OCI-LY7 (cell line): ENCODE results near the gene ALDH1B1. TPM values are rescaled to one million over a fixed set of nuclear protein-coding genes. Genes with fewer than 3 reads are reported as not detected.

ENCODE experiments used
- BruUV-seq: library from RNA; stranded (reverse); fragments of 400-500 nt; replicated peaks from 2 replicates; lab custom pipeline; 2021; lab: Mats Ljungman, UMichigan
- CTCF ChIA-PET: fragments of 300-600 bp; sonication (Branson Sonifier 250); formaldehyde crosslinking; loops from one replicate; lab custom pipeline; 2022; ENCODE audit warnings: antibody characterized with exemption; ENCODE audit not compliant: unreplicated experiment; lab: Charles Lee
- POLR2A ChIA-PET: fragments of 300-600 bp; sonication (Branson Sonifier 250); formaldehyde crosslinking; loops from one replicate; lab custom pipeline; 2022; ENCODE audit warnings: antibody characterized with exemption; lab: Charles Lee
- DNase-seq: peaks from one replicate; pipeline ENCODE4 v3.0.0-alpha.2; 2015; ENCODE audit warnings: low spot score
- H2AFZ ChIP-seq: fragments of 200-600 bp; sonication (generic), shearing (Covaris generic); 2 replicates; pipeline ENCODE4 v1.6.1; 2014; ENCODE audit warnings: mild to moderate bottlenecking, antibody characterized with exemption, low read length, moderate library complexity
- H3K27ac ChIP-seq: fragments of 200-600 bp; sonication (generic); 2 replicates; pipeline ENCODE4 v1.5.1; 2014; ENCODE audit warnings: mixed run types, low read depth, mild to moderate bottlenecking, moderate library complexity, low read length, inconsistent platforms; ENCODE audit not compliant: poor library complexity, severe bottlenecking
- H3K36me3 ChIP-seq: fragments of 200-600 bp; sonication (generic); 2 replicates; pipeline ENCODE4 v1.6.1; 2014; ENCODE audit warnings: mild to moderate bottlenecking, antibody characterized with exemption, low read length, moderate library complexity, mixed read lengths; ENCODE audit not compliant: insufficient read depth
- H3K4me1 ChIP-seq: fragments of 200-600 bp; sonication (generic); 2 replicates; pipeline ENCODE4 v1.5.1; 2014; ENCODE audit warnings: mild to moderate bottlenecking, low read length; ENCODE audit not compliant: insufficient read depth, poor library complexity, severe bottlenecking
- H3K4me2 ChIP-seq: fragments of 200-600 bp; sonication (generic); 2 replicates; pipeline ENCODE4 v1.6.1; 2014; ENCODE audit warnings: mild to moderate bottlenecking, low read length
- H3K4me3 ChIP-seq: fragments of 200-600 bp; sonication (generic); 2 replicates; pipeline ENCODE4 v1.5.1; 2014; ENCODE audit warnings: mild to moderate bottlenecking, low read depth, low read length; ENCODE audit not compliant: poor library complexity, severe bottlenecking
- H3K79me2 ChIP-seq: fragments of 200-600 bp; sonication (generic); 2 replicates; pipeline ENCODE4 v1.6.1; 2016; ENCODE audit warnings: low read depth, mild to moderate bottlenecking, low read length, moderate library complexity, mixed read lengths; ENCODE audit not compliant: insufficient read depth
- H3K9me2 ChIP-seq: fragments of 200-600 bp; sonication (generic); 2 replicates; pipeline ENCODE4 v1.6.1; 2016; ENCODE audit warnings: mild to moderate bottlenecking, low read length, mixed read lengths; ENCODE audit not compliant: insufficient read depth
- H3K9me3 ChIP-seq: fragments of 200-600 bp; sonication (generic); 2 replicates; pipeline ENCODE4 v1.6.1; 2014; ENCODE audit warnings: mild to moderate bottlenecking, mixed run types, low read length, mixed read lengths
- H4K20me1 ChIP-seq: fragments of 200-600 bp; sonication (generic); 2 replicates; pipeline ENCODE4 v1.6.1; 2014; ENCODE audit warnings: mild to moderate bottlenecking, antibody characterized with exemption, low read length, moderate library complexity, mixed read lengths; ENCODE audit not compliant: insufficient read depth
- EZH2phosphoT487 ChIP-seq: fragments of 200-600 bp; sonication (generic); IDR thresholded peaks from 2 replicates; pipeline ENCODE4 v1.6.1; 2018; ENCODE audit warnings: low read depth, borderline replicate concordance, mild to moderate bottlenecking, mixed run types, antibody characterized with exemption, low read length, moderate library complexity, mixed read lengths
- intact Hi-C: fragments of 100-400 bp; cut with micrococcal nuclease; formaldehyde crosslinking; loops from one replicate; pipeline ENCODE4 v1.10.0; 2022; ENCODE audit not compliant: unreplicated experiment
- total RNA-seq, 2 experiments: library from RNA; depleted of rRNA in 1 of 2; stranded (reverse); fragments of >200 nt in 1 of 2; shearing (Covaris generic) in 1 of 2; gene quantifications; 2 replicates each; pipeline ENCODE4 v1.2.3, GENCODE V29; 2014 to 2022
- TF ChIP-seq, protein P1 (sequence below): fragments of 200-600 bp; sonication (generic); conservative IDR thresholded peaks from 2 replicates; pipeline ENCODE4 v1.5.1; 2014; ENCODE audit warnings: mild to moderate bottlenecking, antibody characterized with exemption, low read length, moderate library complexity, mixed read lengths

Gene ALDH1B1
- total RNA-seq, 2 experiments from 2014 or later = 0.32 to 8.6 TPM

DNA sequence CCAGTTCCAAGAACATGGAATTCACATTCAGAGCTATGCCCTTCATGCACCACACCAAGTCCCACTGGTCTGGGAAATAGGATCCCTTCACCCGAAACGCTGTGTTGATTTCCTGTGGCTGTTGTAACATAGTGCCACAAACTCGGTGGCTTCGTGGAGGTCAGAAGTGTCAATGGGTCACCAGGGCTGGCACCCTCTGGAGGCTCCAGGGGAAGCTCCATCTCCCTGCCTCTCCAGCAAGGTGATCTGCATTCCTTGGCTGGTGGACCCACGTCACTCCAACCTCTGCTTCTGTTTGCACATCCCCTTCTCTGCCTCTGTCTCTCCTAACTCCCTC lies 28.9 kb upstream of the ALDH1B1 start:
- no peak for TF ChIP-seq EZH2phosphoT487
- no peaks in the 10 kb centered on the region for H3K4me1 ChIP-seq
- H3K9me3 ChIP-seq = no peaks in the 10 kb centered on the region
- ChIA-PET CTCF (no interaction called here), POLR2A (no interaction called here)
- no peaks in the 10 kb centered on the region for H3K36me3 ChIP-seq
- BruUV-seq = no TSS peak
- no peak overlapping the region for H3K27ac ChIP-seq
- intact Hi-C loops = no loop called here
- no peaks in the 10 kb centered on the region for H4K20me1 ChIP-seq
- no peak overlapping the region for H3K4me3 ChIP-seq
- no peak overlapping the region for H3K4me2 ChIP-seq
- H2AFZ ChIP-seq = no peak overlapping the region
- no peak for DNase-seq
- no peaks in the 10 kb centered on the region for H3K9me2 ChIP-seq
- no peaks in the 10 kb centered on the region for H3K79me2 ChIP-seq

DNA sequence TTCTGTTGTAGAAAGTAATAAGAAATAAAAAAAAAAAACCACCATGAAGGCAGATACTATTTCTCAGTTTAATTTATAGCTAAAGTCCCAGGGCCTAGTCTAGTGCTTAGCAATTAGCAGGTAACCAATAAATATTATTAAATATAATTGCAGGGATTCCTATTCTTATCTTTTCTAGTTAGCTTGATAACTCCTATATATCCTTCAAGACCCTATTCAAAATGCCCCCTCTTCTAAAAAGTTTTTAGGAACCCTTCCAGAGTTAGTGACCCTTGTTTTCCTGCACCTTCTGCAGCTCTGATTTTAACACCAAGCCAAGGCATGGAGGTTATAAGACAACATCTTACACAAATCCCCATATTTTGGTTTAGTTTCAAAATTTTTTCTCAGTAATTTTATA lies 24.6 kb upstream of the ALDH1B1 start:
- ChIA-PET CTCF (no interaction called here), POLR2A (no interaction called here)
- no peaks in the 10 kb centered on the region for H3K79me2 ChIP-seq
- intact Hi-C loops = no loop called here
- no peak overlapping the region for H3K4me2 ChIP-seq
- TF ChIP-seq, protein P1, sequence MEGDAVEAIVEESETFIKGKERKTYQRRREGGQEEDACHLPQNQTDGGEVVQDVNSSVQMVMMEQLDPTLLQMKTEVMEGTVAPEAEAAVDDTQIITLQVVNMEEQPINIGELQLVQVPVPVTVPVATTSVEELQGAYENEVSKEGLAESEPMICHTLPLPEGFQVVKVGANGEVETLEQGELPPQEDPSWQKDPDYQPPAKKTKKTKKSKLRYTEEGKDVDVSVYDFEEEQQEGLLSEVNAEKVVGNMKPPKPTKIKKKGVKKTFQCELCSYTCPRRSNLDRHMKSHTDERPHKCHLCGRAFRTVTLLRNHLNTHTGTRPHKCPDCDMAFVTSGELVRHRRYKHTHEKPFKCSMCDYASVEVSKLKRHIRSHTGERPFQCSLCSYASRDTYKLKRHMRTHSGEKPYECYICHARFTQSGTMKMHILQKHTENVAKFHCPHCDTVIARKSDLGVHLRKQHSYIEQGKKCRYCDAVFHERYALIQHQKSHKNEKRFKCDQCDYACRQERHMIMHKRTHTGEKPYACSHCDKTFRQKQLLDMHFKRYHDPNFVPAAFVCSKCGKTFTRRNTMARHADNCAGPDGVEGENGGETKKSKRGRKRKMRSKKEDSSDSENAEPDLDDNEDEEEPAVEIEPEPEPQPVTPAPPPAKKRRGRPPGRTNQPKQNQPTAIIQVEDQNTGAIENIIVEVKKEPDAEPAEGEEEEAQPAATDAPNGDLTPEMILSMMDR = no peak
- no peak for TF ChIP-seq EZH2phosphoT487
- no peaks in the 10 kb centered on the region for H3K9me2 ChIP-seq
- H3K4me1 ChIP-seq = no peaks in the 10 kb centered on the region
- no peak overlapping the region for H2AFZ ChIP-seq
- no peak overlapping the region for H3K27ac ChIP-seq
- DNase-seq = no peak
- no TSS peak for BruUV-seq
- no peak overlapping the region for H3K4me3 ChIP-seq
- no peaks in the 10 kb centered on the region for H4K20me1 ChIP-seq
- no peaks in the 10 kb centered on the region for H3K36me3 ChIP-seq
- no peaks in the 10 kb centered on the region for H3K9me3 ChIP-seq

DNA sequence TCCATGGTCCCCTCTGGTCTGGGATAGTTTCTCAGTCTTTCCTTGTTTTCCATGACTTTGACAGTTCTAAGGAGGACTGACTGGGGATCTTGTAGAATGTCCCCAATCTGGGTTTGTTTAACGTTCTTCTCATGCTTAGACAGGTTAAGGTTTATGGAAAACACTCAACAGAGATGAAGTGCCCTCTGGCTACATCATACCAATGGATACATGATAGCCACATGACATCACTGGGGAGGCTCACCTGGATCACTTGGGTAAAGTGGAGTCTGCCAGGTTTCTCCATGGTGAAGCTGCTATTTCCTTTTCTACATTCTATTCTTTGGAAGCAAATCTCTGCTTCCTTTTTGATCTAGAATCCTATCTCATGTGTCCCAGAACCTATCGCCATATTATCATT lies 23.8 kb upstream of the ALDH1B1 start:
- Histone ChIP-seq H4K20me1 (no peaks in the 10 kb centered on the region), H3K9me2 (no peaks in the 10 kb centered on the region), H3K4me3 (no peak overlapping the region), H3K4me1 (no peaks in the 10 kb centered on the region), H3K36me3 (no peaks in the 10 kb centered on the region), H3K27ac (no peak overlapping the region), H2AFZ (no peak overlapping the region), H3K79me2 (no peaks in the 10 kb centered on the region), H3K4me2 (no peak overlapping the region), H3K9me3 (no peaks in the 10 kb centered on the region)
- TF ChIP-seq, protein P1 = no peak
- TF ChIP-seq EZH2phosphoT487 = no peak
- intact Hi-C loops = no loop called here
- ChIA-PET POLR2A (no interaction called here), CTCF (no interaction called here)
- no TSS peak for BruUV-seq
- no peak for DNase-seq
